HCT116 (cell line): ENCODE data around the gene CHN1. TPM values are rescaled to one million over a fixed set of nuclear protein-coding genes. Genes with fewer than 3 reads are reported as not detected.

Experiments
- ATAC-seq: fragments of 200-7000 bp; cut with Tn5 transposase; 2 replicates; pipeline ENCODE4 v1.9.1; 2020; ENCODE audit warnings: mild to moderate bottlenecking, moderate library complexity
- BruUV-seq: library from RNA; stranded (reverse); fragments of 400-500 nt; replicated peaks from 2 replicates; lab custom pipeline; 2021; lab: Mats Ljungman, UMichigan
- CTCF ChIA-PET: fragments of 300-600 bp; sonication (Branson Sonifier 250); formaldehyde crosslinking; loops from one replicate; lab custom pipeline; 2021; ENCODE audit warnings: antibody characterized with exemption; lab: Charles Lee
- POLR2A ChIA-PET: fragments of 300-600, 350-600 bp; sonication (Branson Sonifier 250); formaldehyde crosslinking; loops from one replicate; lab custom pipeline; 2021; ENCODE audit warnings: antibody characterized with exemption; lab: Charles Lee
- RAD21 ChIA-PET, 2 experiments: fragments of 300-600 bp; sonication (Branson Sonifier 250); formaldehyde crosslinking; loops; one replicate each; lab custom pipeline; 2023; ENCODE audit warnings: low total read pairs in 2 of 2; ENCODE audit not compliant: uncharacterized antibody in 2 of 2, unreplicated experiment in 2 of 2, low non-redundant PET in 1 of 2; lab: Charles Lee
- DNase-seq: peaks from one replicate; pipeline ENCODE4 v3.0.0-alpha.2; 2010; ENCODE audit warnings: low read depth, low spot score
- H2AFZ ChIP-seq: fragments of 200-600 bp; shearing (Covaris generic), sonication (generic); 2 replicates; pipeline ENCODE4 v1.6.1; 2017; ENCODE audit warnings: low read depth, mixed run types, mixed read lengths, antibody characterized with exemption, low read length; ENCODE audit not compliant: poor library complexity, severe bottlenecking
- H3K27ac ChIP-seq: 2 replicates; pipeline ENCODE4 v1.5.1; 2012; ENCODE audit warnings: low read depth, low read length
- H3K27me3 ChIP-seq: fragments of 200-600 bp; sonication (generic); 2 replicates; pipeline ENCODE4 v1.6.1; 2016; ENCODE audit warnings: mixed run types, low read length, mixed read lengths; ENCODE audit not compliant: insufficient read depth
- H3K36me3 ChIP-seq, 2 experiments: fragments of 200-500 bp in 1 of 2; fragments of 200-600 bp in 1 of 2; sonication (Bioruptor generic) in 1 of 2; sonication (generic) in 1 of 2; 2 replicates each; pipeline versions ENCODE4 v1.5.1 to v1.6.1; 2014 to 2016; ENCODE audit warnings: low read length in 2 of 2, inconsistent platforms in 1 of 2, mixed read lengths in 1 of 2, mixed run types in 1 of 2; ENCODE audit not compliant: insufficient read depth in 2 of 2, control insufficient read depth in 1 of 2
- H3K4me1 ChIP-seq, 2 experiments: fragments of 200-600 bp in 1 of 2; sonication (generic) in 1 of 2; 2 replicates each; pipeline versions ENCODE4 v1.5.1 to v1.6.1; 2012 to 2017; ENCODE audit warnings: low read length in 2 of 2, inconsistent platforms in 1 of 2, mild to moderate bottlenecking in 1 of 2, mixed read lengths in 1 of 2, mixed run types in 1 of 2, moderate library complexity in 1 of 2; ENCODE audit not compliant: insufficient read depth in 2 of 2, control insufficient read depth in 1 of 2
- H3K4me2 ChIP-seq: fragments of 200-600 bp; sonication (generic); 2 replicates; pipeline ENCODE4 v1.6.1; 2017; ENCODE audit warnings: mixed run types, low read length, mixed read lengths
- H3K4me3 ChIP-seq, 2 experiments: fragments of 200-600 bp in 1 of 2; sonication (generic) in 1 of 2; replicated peaks in 1 of 2; 2 replicates each; pipeline ENCODE4 v1.5.1; 2011 to 2016; ENCODE audit warnings: low read length in 2 of 2, control low read depth in 1 of 2, low read depth in 1 of 2, mild to moderate bottlenecking in 1 of 2, mixed read lengths in 1 of 2, mixed run types in 1 of 2
- H3K79me2 ChIP-seq: fragments of 200-600 bp; sonication (generic); 2 replicates; pipeline ENCODE4 v1.6.1; 2017; ENCODE audit warnings: mild to moderate bottlenecking, mixed run types, low read length, moderate library complexity, mixed read lengths; ENCODE audit not compliant: insufficient read depth
- H3K9ac ChIP-seq: fragments of 200-600 bp; sonication (generic); 2 replicates; pipeline ENCODE4 v1.6.1; 2016; ENCODE audit warnings: low read length, mixed read lengths
- H3K9me2 ChIP-seq: fragments of 200-600 bp; sonication (generic), shearing (Covaris generic); 2 replicates; pipeline ENCODE4 v1.6.1; 2017; ENCODE audit warnings: mixed run types, mild to moderate bottlenecking, moderate library complexity; ENCODE audit not compliant: insufficient read depth
- H3K9me3 ChIP-seq, 2 experiments: fragments of 200-500 bp in 1 of 2; fragments of 200-600 bp in 1 of 2; sonication (Bioruptor generic) in 1 of 2; sonication (generic) in 1 of 2; 2 replicates each; pipeline ENCODE4 v1.6.1; 2014 to 2017; ENCODE audit warnings: low read length in 2 of 2, mixed read lengths in 2 of 2, inconsistent platforms in 1 of 2, low read depth in 1 of 2, mild to moderate bottlenecking in 1 of 2, mixed run types in 1 of 2, moderate library complexity in 1 of 2; ENCODE audit not compliant: control insufficient read depth in 1 of 2, insufficient read depth in 1 of 2
- H4K20me1 ChIP-seq: fragments of 200-600 bp; sonication (generic), shearing (Covaris generic); 2 replicates; pipeline ENCODE4 v1.6.1; 2017; ENCODE audit warnings: mixed run types, mild to moderate bottlenecking, moderate library complexity; ENCODE audit not compliant: insufficient read depth
- CBX3 ChIP-seq: IDR thresholded peaks from 2 replicates; pipeline ENCODE4 v1.6.1; 2012; ENCODE audit warnings: low read depth
- CEBPB ChIP-seq: IDR thresholded peaks from 2 replicates; pipeline ENCODE4 v1.6.1; 2012; ENCODE audit warnings: low read depth
- EGR1 ChIP-seq: IDR thresholded peaks from 2 replicates; pipeline ENCODE4 v1.6.1; 2012; ENCODE audit warnings: low read depth
- ELF1 ChIP-seq: IDR thresholded peaks from 2 replicates; pipeline ENCODE4 v1.6.1; 2012; ENCODE audit warnings: low read depth, borderline replicate concordance
- FOSL1 ChIP-seq: IDR thresholded peaks from 2 replicates; pipeline ENCODE4 v1.6.1; 2012; ENCODE audit warnings: low read depth
- JUND ChIP-seq: IDR thresholded peaks from 2 replicates; pipeline ENCODE4 v1.6.1; 2012
- POLR2A ChIP-seq: IDR thresholded peaks from 2 replicates; pipeline ENCODE4 v1.7.0; 2011; ENCODE audit warnings: borderline replicate concordance; ENCODE audit not compliant: insufficient read depth, insufficient read length; ENCODE audit errors: extremely low read depth
- POLR2AphosphoS5 ChIP-seq: IDR thresholded peaks from 2 replicates; pipeline ENCODE4 v1.6.1; 2011; ENCODE audit warnings: mild to moderate bottlenecking, low read depth, low read length, moderate library complexity
- REST ChIP-seq: IDR thresholded peaks from 2 replicates; pipeline ENCODE4 v1.6.1; 2012; ENCODE audit warnings: low read depth
- TCF7L2 ChIP-seq: IDR thresholded peaks from 2 replicates; pipeline ENCODE4 v1.7.0; 2011; ENCODE audit warnings: borderline replicate concordance, inconsistent platforms; ENCODE audit not compliant: insufficient read depth, insufficient read length; ENCODE audit errors: extremely low read depth
- YY1 ChIP-seq: IDR thresholded peaks from 2 replicates; pipeline ENCODE4 v1.6.1; 2011; ENCODE audit warnings: low read length, low read depth, moderate library complexity, mild to moderate bottlenecking; ENCODE audit not compliant: insufficient replicate concordance; ENCODE audit errors: extremely low read depth
- ZFX ChIP-seq: fragments of 450-650 bp; IDR thresholded peaks from 2 replicates; pipeline ENCODE4 v1.6.1; 2017
- intact Hi-C: fragments of 100-400 bp; cut with micrococcal nuclease; formaldehyde crosslinking; loops from 2 replicates; pipeline ENCODE4 v1.10.0; 2022
- total RNA-seq: library from RNA; stranded (reverse); gene quantifications from one replicate; pipeline ENCODE4 v1.2.1, GENCODE V29; 2021; ENCODE audit not compliant: unreplicated experiment
- TF ChIP-seq, protein P1 (sequence below), 3 experiments: fragments of 200-600 bp in 1 of 3; sonication (generic) in 1 of 3; IDR thresholded peaks in 2 of 3; conservative IDR thresholded peaks in 1 of 3; 2 replicates each; pipeline ENCODE4 v1.5.1; 2012 to 2017; ENCODE audit warnings: low read depth in 2 of 3, low read length in 2 of 3, antibody characterized with exemption in 1 of 3, borderline replicate concordance in 1 of 3, control low read depth in 1 of 3, mild to moderate bottlenecking in 1 of 3, mixed read lengths in 1 of 3, mixed run types in 1 of 3, moderate library complexity in 1 of 3; ENCODE audit not compliant: insufficient read depth in 1 of 3

CHN1 gene
- total RNA-seq, 1 experiment from 2014 or later = 3.6 TPM

DNA sequence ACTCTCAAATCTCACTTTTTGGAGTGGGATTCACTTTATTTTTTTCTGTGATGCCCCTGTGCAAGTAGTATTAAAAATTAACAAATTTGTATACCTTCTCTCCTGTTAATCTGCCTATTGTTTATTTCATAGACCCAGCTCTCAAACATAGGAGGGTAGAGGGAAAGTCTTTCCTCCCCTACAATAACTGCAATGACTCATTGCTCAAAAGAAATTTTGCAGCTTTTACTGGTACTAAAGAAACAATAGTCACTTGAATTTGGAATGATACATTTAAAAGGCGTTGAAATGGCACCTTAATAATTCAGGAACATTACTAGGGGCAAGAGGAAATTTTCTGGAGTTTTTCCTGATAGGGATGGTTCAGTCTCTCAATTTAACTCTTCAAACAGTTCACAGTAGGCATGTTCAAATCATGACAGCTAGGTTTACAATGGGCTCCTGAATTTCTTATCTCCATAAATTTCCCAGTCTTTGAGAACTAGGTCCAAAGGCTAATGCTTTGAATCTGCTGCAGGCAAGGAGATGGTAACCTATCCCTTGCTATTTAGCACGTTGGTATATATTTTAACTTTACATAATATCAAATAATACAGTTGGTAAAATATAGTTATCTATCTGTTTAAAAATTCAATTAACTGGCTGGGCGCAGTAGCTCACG is 88.8 kb downstream of the CHN1 start:
- Histone ChIP-seq H3K9me2 (no peaks in the 10 kb centered on the region), H3K27ac (no peak overlapping the region), H3K4me2 (no peak overlapping the region), H3K4me1 (no peaks in the 10 kb centered on the region), H4K20me1 (no peaks in the 10 kb centered on the region), H3K4me3 (no peak overlapping the region), H3K9ac (no peak overlapping the region), H3K9me3 (no peaks in the 10 kb centered on the region), H3K36me3 (no peaks in the 10 kb centered on the region), H3K27me3 (no peaks in the 10 kb centered on the region), H3K79me2 (no peaks in the 10 kb centered on the region), H2AFZ (no peak overlapping the region)
- intact Hi-C loops = no loop called here
- TF ChIP-seq CEBPB (no peak), JUND (no peak)
- ATAC-seq (no peak), DNase-seq (no peak)
- RAD21 ChIA-PET = no interaction called here
- CTCF ChIA-PET = no interaction called here
- no TSS peak for BruUV-seq
- POLR2A ChIA-PET = no interaction called here

- H3K4me2 ChIP-seq = no peak overlapping the region
- BruUV-seq = no TSS peak
- ChIA-PET CTCF (no interaction called here), RAD21 (no interaction called here), POLR2A (no interaction called here)
- intact Hi-C loops = no loop called here
- DNase-seq (no peak), ATAC-seq (no peak)
- H3K27me3 ChIP-seq = no peaks in the 10 kb centered on the region
- no peak overlapping the region for H3K27ac ChIP-seq
- no peak overlapping the region for H3K9ac ChIP-seq
- H3K36me3 ChIP-seq = no peaks in the 10 kb centered on the region
- no peaks in the 10 kb centered on the region for H3K79me2 ChIP-seq
- no peaks in the 10 kb centered on the region for H3K4me1 ChIP-seq
- no peaks in the 10 kb centered on the region for H3K9me3 ChIP-seq
- no peaks in the 10 kb centered on the region for H4K20me1 ChIP-seq
- no peak overlapping the region for H2AFZ ChIP-seq
- H3K9me2 ChIP-seq = no peaks in the 10 kb centered on the region
- H3K4me3 ChIP-seq = no peak overlapping the region
- TF ChIP-seq POLR2A = no peak
- TF ChIP-seq ZFX = no peak
- no peak for TF ChIP-seq CEBPB
- TF ChIP-seq TCF7L2 = no peak
- TF ChIP-seq, protein P1, sequence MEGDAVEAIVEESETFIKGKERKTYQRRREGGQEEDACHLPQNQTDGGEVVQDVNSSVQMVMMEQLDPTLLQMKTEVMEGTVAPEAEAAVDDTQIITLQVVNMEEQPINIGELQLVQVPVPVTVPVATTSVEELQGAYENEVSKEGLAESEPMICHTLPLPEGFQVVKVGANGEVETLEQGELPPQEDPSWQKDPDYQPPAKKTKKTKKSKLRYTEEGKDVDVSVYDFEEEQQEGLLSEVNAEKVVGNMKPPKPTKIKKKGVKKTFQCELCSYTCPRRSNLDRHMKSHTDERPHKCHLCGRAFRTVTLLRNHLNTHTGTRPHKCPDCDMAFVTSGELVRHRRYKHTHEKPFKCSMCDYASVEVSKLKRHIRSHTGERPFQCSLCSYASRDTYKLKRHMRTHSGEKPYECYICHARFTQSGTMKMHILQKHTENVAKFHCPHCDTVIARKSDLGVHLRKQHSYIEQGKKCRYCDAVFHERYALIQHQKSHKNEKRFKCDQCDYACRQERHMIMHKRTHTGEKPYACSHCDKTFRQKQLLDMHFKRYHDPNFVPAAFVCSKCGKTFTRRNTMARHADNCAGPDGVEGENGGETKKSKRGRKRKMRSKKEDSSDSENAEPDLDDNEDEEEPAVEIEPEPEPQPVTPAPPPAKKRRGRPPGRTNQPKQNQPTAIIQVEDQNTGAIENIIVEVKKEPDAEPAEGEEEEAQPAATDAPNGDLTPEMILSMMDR (IDR thresholded peaks at IDR 0.05 in 2 of 3, conservative IDR thresholded peaks at IDR 0.05 in 1 of 3; ENCODE audit: borderline replicate concordance in 1 of 3, insufficient read depth in 1 of 3, low read depth in 2 of 3, low read length in 2 of 3) = no peak
- TF ChIP-seq POLR2AphosphoS5 = no peak
- no peak for TF ChIP-seq YY1
- no peak for TF ChIP-seq EGR1
- no peak for TF ChIP-seq CBX3
- no peak for TF ChIP-seq FOSL1
- no peak for TF ChIP-seq JUND
- TF ChIP-seq REST = no peak
- TF ChIP-seq ELF1 = no peak
These were observed 90.1 kb downstream of the CHN1 start for GRCh38 chr2:174914853-174915760.
